DOHH2 (cell line): ENCODE data around the gene LSS.
A peak's percentile ranks its signal among the peaks of the same experiment; 100 is the strongest.

Experiments used
- H3F3A ChIP-seq: fragments of 200-600 bp; sonication (generic), shearing (Covaris generic); 2 replicates; pipeline ENCODE4 v1.6.0; 2016; ENCODE audit warnings: antibody characterized with exemption, mild to moderate bottlenecking; ENCODE audit not compliant: control insufficient read depth, insufficient read depth
- H3K27ac ChIP-seq: fragments of 200-600 bp; sonication (generic); 2 replicates; pipeline ENCODE4 v1.5.1; 2014; ENCODE audit warnings: low read depth, mild to moderate bottlenecking, low read length, moderate library complexity
- H3K27me3 ChIP-seq: fragments of 200-600 bp; sonication (generic); 2 replicates; pipeline ENCODE4 v1.6.1; 2014; ENCODE audit warnings: mild to moderate bottlenecking, low read length, mixed read lengths; ENCODE audit not compliant: control insufficient read depth
- H3K36me3 ChIP-seq: fragments of 200-600 bp; sonication (generic); 2 replicates; pipeline ENCODE4 v1.6.1; 2014; ENCODE audit warnings: mild to moderate bottlenecking, low read length, moderate library complexity, mixed read lengths; ENCODE audit not compliant: control insufficient read depth
- H3K4me1 ChIP-seq: fragments of 200-600 bp; sonication (generic); 2 replicates; pipeline ENCODE4 v1.6.1; 2014; ENCODE audit warnings: mild to moderate bottlenecking, low read length, mixed read lengths; ENCODE audit not compliant: control insufficient read depth
- H3K4me2 ChIP-seq: fragments of 200-600 bp; sonication (generic); 2 replicates; pipeline ENCODE4 v1.6.0; 2014; ENCODE audit warnings: mild to moderate bottlenecking, low read length, moderate library complexity
- H3K4me3 ChIP-seq: fragments of 200-600 bp; sonication (generic); 2 replicates; pipeline ENCODE4 v1.5.1; 2014; ENCODE audit warnings: mild to moderate bottlenecking, low read length, mixed read lengths
- H3K79me2 ChIP-seq: fragments of 200-600 bp; sonication (generic); 2 replicates; pipeline ENCODE4 v1.6.1; 2014; ENCODE audit warnings: mild to moderate bottlenecking, low read length, mixed read lengths; ENCODE audit not compliant: control insufficient read depth
- H3K9me2 ChIP-seq: fragments of 200-600 bp; sonication (generic); replicated peaks from 2 replicates; pipeline ENCODE4 v1.6.1; 2014; ENCODE audit warnings: mild to moderate bottlenecking, low read length, mixed read lengths; ENCODE audit not compliant: control insufficient read depth
- H3K9me3 ChIP-seq: fragments of 200-600 bp; sonication (generic); 2 replicates; pipeline ENCODE4 v1.6.1; 2014; ENCODE audit warnings: antibody characterized with exemption, low read length, mixed read lengths; ENCODE audit not compliant: control insufficient read depth, insufficient read depth
- H4K20me1 ChIP-seq: fragments of 200-600 bp; sonication (generic); 2 replicates; pipeline ENCODE4 v1.6.0; 2014; ENCODE audit warnings: low read depth, mild to moderate bottlenecking, antibody characterized with exemption, low read length, moderate library complexity; ENCODE audit not compliant: control insufficient read depth, insufficient read depth
- EZH2phosphoT487 ChIP-seq: fragments of 200-600 bp; sonication (generic); IDR thresholded peaks from 2 replicates; pipeline ENCODE4 v1.6.1; 2017; ENCODE audit warnings: borderline replicate concordance, mild to moderate bottlenecking, antibody characterized with exemption, low read length, moderate library complexity, mixed read lengths
- TF ChIP-seq, protein P1 (sequence below): fragments of 200-600 bp; sonication (generic); IDR thresholded peaks from one replicate; pipeline ENCODE4 v1.5.1; 2014; ENCODE audit warnings: antibody characterized with exemption, mild to moderate bottlenecking, low read depth, low read length; ENCODE audit not compliant: poor library complexity, severe bottlenecking

Gene LSS

GRCh38 chr21:46254208-46254975 lies 25.8 kb upstream of the LSS start:
- Histone ChIP-seq H4K20me1 (0 out of 2 replicates have a peak, but pooled peaks cover 3% of the 10 kb centered on the region), H3K27ac (peak overlapping the region; percentile 25), H3K4me3 (no peak overlapping the region), H3K9me3 (no peaks in the 10 kb centered on the region), H3K9me2 (no peaks in the 10 kb centered on the region), H3K36me3 (peaks cover 90% of the 10 kb centered on the region), H3K27me3 (no peaks in the 10 kb centered on the region), H3F3A (peaks cover 11% of the 10 kb centered on the region), H3K4me1 (peaks cover 42% of the 10 kb centered on the region), H3K79me2 (peaks cover 2% of the 10 kb centered on the region; the same call in 1 of the 2 replicates), H3K4me2 (0 out of 2 replicates have a peak overlapping the region, but pooled peaks have one; percentile 25)
- no peak for TF ChIP-seq EZH2phosphoT487
- TF ChIP-seq, protein P1, sequence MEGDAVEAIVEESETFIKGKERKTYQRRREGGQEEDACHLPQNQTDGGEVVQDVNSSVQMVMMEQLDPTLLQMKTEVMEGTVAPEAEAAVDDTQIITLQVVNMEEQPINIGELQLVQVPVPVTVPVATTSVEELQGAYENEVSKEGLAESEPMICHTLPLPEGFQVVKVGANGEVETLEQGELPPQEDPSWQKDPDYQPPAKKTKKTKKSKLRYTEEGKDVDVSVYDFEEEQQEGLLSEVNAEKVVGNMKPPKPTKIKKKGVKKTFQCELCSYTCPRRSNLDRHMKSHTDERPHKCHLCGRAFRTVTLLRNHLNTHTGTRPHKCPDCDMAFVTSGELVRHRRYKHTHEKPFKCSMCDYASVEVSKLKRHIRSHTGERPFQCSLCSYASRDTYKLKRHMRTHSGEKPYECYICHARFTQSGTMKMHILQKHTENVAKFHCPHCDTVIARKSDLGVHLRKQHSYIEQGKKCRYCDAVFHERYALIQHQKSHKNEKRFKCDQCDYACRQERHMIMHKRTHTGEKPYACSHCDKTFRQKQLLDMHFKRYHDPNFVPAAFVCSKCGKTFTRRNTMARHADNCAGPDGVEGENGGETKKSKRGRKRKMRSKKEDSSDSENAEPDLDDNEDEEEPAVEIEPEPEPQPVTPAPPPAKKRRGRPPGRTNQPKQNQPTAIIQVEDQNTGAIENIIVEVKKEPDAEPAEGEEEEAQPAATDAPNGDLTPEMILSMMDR, result no peak

DNA sequence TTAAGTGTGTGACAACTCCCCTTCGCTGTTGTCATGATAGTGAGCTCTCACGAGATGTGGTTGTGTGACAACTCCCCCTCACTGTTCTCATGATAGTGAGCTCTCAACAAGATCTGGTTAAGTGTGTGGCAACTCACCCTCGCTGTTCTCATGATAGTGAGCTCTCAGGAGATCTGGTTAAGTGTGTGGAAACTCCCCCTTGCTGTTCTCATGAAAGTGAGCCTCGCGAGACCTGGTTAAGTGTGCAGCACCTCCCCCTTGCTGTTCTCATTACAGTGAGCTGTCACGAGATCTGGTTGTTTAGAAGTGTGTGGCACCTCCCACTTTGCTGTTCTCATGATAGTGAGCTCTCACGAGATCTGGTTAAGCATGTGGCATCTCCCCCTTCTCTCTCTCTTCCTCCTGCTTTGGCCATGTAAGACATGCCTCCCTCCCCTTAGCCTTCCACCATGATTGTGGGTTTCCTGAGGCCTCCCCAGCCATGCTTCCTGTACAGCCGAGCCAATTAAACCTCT lies 25.1 kb upstream of the LSS start:
- H3K4me1 ChIP-seq, result peaks cover 42% of the 10 kb centered on the region
- H3F3A ChIP-seq, result peaks cover 11% of the 10 kb centered on the region
- TF ChIP-seq, protein P1, result no peak
- no peak for TF ChIP-seq EZH2phosphoT487
- peak overlapping the region; percentile 25 for H3K27ac ChIP-seq
- H4K20me1 ChIP-seq, result 0 out of 2 replicates have a peak, but pooled peaks cover 3% of the 10 kb centered on the region
- no peaks in the 10 kb centered on the region for H3K27me3 ChIP-seq
- no peak overlapping the region for H3K4me3 ChIP-seq
- peaks cover 93% of the 10 kb centered on the region for H3K36me3 ChIP-seq
- H3K4me2 ChIP-seq, result no peak overlapping the region
- peaks cover 2% of the 10 kb centered on the region; the same call in 1 of the 2 replicates for H3K79me2 ChIP-seq
- H3K9me2 ChIP-seq, result no peaks in the 10 kb centered on the region
- no peaks in the 10 kb centered on the region for H3K9me3 ChIP-seq

DNA sequence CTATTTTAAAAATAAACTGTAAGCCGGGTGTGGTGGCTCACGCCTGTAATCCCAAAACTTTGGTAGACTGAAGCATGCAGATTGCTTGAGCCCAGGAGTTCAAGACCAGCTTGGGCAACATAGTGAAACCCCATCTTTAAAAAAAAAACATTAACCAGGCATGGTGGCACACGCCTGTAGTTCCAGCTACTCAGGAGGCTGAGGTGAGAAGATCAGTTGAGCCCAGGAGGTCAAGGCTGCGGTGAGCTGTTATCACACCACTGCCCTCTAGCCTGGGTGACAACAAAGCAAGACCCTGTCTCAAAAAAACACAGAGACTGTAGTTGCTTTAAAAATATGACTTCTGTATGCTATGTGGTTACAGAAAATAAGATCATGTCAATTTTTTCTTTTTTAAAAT lies 24.3 kb upstream of the LSS start:
- 0 out of 2 replicates have a peak, but pooled peaks cover 3% of the 10 kb centered on the region for H4K20me1 ChIP-seq
- no peaks in the 10 kb centered on the region for H3K27me3 ChIP-seq
- H3K27ac ChIP-seq, result no peak overlapping the region
- no peak overlapping the region for H3K4me3 ChIP-seq
- TF ChIP-seq, protein P1, result no peak
- TF ChIP-seq EZH2phosphoT487, result no peak
- H3K9me2 ChIP-seq, result no peaks in the 10 kb centered on the region
- H3K9me3 ChIP-seq, result no peaks in the 10 kb centered on the region
- peaks cover 93% of the 10 kb centered on the region for H3K36me3 ChIP-seq
- H3K4me1 ChIP-seq, result peaks cover 49% of the 10 kb centered on the region
- peaks cover 11% of the 10 kb centered on the region for H3F3A ChIP-seq
- no peak overlapping the region for H3K4me2 ChIP-seq
- H3K79me2 ChIP-seq, result peaks cover 2% of the 10 kb centered on the region; the same call in 1 of the 2 replicates
